TTC549 (cell line): Measurements from ENCODE around the gene KDM4C.
"Not testable (repeated sequence)": the region's sequence is repeated elsewhere in the genome, so short reads cannot be mapped to it uniquely, and the experiment has no call there.

Experiments used
- FAIRE-seq: peaks from 2 replicates; lab custom pipeline; 2012; peaks lifted over from hg19 to GRCh38; lab: Jason Lieb, UNC

KDM4C gene

DNA sequence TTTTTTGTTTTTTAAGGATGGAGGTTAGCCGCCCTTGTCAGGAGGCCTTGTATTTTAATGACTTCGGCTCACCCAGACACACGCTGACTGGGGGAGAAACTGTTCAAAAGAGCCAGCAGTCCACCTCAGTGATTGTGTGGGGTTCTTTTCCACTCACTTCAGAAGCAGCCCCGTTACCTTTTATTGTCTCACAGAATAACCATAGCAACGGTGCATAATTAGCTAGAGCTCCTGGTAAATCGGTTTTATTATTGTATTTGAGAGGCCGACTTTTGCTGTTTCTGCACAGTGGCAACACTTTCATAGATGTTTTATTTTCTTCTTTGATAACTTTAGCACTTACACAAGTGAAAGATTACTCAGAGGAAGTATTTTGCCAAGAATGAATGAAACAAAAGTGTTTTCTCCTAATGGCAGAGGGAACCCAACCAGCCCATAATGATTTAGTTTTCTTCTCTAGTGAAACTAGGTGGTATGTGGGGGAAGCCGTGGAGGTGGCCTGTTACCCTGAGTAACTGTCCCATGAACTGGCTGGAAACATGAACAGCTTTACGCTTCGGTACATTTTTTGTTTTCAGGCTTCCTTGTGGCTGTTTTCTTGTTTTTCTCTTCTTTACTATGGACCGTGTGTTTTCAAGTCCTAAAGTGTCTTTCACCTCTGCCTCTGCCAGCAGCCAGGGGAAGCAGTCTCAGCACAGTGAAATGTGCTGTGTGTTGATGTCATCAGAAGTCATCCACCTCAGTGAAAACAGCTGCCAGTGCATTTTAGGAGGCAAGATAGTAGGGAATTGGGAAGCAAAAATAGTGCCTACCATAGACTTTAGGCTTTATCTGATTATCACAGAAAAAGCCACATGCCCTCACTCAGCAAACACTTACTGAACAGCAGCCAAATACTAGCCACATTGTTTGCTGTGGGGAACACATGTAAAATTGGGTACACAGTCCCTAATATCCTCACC lies 414.7 kb downstream of the KDM4C start:
- no peak for FAIRE-seq

- no peak for FAIRE-seq
Measured at GRCh38 chr9:7173139-7173538, 415.4 kb downstream of the KDM4C start.

GRCh38 chr9:7174301-7174700 lies 416.5 kb downstream of the KDM4C start:
- no peak for FAIRE-seq

- no peak for FAIRE-seq
Measured at GRCh38 chr9:7174884-7175283, 417.1 kb downstream of the KDM4C start.

GRCh38 chr9:7176561-7176960 lies 418.8 kb downstream of the KDM4C start:
- FAIRE-seq: no peak

- FAIRE-seq: no peak
Measured at GRCh38 chr9:7177383-7177782, 419.6 kb downstream of the KDM4C start.

DNA sequence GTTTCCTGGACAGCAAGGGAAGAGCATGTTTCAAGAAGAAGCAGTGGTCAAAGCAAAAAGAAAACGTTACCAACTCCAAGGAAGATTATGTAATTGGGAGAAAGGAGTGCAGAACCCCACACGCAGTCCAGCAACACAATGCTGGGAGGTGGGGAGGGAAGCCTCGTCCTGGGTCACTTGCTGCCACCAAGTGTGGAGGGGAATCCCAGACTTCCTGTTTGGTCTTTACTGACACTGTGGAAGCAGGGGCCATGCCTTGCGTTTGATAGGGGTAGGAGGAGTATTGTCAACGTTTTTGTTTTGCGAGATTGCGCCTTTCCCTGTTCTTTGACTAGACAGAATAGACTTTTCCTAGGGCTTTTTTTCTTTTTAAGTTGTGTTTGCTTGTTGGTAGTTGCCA lies 421.0 kb downstream of the KDM4C start:
- FAIRE-seq: no peak

DNA sequence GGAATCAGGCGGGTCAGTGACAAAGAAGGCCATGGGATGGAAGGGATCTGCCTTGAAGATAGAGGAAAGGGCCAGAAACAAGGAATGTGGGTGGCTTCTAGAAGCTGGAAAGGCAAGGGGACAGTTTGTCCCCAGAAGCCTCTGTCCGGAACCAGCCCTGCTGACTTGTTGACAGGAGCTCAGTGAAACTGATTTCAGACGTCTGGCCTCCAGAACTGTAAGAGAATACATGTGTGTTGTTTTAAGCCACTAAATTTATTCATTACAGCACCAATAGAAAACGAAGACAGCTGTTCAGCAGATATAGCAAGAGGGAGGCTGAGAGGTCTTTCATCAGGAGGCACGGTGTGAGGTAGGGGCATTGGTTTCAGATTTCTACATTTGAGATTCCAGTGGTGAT lies 422.5 kb downstream of the KDM4C start:
- no peak for FAIRE-seq

- not testable (repeated sequence) for FAIRE-seq
Measured at GRCh38 chr9:7183139-7183538, 425.4 kb downstream of the KDM4C start.

DNA sequence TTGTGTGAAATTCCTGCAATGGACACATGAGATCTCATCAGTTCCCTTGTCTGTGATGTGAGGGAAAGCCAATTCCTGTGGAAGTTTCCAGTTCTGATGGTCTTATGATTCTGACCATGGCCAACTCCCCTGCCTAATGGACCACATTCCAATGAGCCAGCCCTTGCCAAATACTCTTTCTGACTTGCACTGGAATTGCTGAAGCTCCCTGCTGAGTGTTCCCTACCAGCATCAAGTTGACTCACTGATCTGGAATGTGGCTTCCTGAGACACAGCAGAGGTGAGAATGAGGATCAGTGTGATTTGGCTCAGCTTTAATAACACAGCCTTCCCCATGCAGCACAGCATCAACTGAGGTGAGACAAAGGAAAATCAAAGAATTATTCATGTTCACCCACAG lies 427.8 kb downstream of the KDM4C start:
- no peak for FAIRE-seq

- FAIRE-seq: no peak
Measured at GRCh38 chr9:7186175-7186574, 428.4 kb downstream of the KDM4C start.

DNA sequence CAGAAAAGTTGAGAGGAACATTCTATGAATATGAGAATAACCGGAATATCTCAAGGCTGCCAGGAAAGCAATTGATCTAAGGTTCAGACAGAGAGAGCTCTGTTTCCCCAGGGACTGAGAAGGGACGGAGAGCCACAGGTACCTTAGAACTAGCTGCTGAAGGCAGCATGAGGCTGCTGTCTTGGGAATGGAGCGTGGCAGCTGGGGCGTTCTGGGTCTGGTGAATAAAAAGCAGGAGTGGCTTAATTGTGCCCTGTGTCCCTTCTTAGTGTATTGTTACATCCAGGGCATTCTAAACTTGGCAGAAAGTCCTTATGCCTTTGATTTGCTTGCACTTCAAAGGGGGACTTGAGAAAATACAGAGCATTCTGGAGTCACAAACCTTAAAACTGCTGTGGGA lies 434.5 kb downstream of the KDM4C start:
- no peak for FAIRE-seq

GRCh38 chr9:7195526-7195925 lies 437.8 kb downstream of the KDM4C start:
- no peak for FAIRE-seq

DNA sequence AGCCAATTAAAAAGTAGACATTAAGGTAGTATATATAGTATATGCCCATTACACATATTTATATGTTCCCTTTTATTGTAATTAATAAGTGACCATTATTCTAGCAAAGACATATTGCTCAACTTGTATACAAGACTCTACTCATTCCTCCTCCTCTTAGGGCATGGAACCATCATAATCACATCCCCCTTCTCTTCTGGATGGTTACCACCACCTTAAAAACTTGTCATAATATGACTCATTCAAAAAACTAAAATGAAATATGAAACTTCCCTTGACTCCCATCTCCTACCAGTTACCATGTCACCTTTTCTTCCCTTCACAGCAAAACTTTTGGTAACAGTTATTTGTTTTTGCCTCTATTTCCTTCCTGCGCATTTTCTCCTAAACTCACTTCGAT lies 438.7 kb downstream of the KDM4C start:
- no peak for FAIRE-seq

GRCh38 chr9:7201196-7201595 lies 443.4 kb downstream of the KDM4C start:
- FAIRE-seq: no peak

DNA sequence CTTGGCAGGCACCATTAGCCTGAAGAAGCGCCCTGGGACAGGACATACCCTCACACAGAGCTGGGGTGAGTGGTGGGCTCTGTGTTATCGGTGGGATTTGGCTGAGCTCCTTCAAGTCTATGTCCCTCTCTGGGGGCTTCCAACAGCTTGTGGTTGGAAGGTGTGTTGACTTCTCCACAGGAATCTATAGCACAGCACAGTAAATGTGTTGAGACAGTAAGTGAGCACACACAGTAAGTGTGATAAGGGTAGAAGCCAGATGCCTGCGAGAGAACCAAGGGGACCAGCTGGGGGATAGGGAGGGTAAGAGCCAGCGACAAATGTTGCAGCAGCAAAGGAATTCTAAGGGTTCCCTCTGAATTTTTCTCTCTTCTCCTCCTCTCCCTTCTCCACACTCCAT lies 448.0 kb downstream of the KDM4C start:
- no peak for FAIRE-seq

DNA sequence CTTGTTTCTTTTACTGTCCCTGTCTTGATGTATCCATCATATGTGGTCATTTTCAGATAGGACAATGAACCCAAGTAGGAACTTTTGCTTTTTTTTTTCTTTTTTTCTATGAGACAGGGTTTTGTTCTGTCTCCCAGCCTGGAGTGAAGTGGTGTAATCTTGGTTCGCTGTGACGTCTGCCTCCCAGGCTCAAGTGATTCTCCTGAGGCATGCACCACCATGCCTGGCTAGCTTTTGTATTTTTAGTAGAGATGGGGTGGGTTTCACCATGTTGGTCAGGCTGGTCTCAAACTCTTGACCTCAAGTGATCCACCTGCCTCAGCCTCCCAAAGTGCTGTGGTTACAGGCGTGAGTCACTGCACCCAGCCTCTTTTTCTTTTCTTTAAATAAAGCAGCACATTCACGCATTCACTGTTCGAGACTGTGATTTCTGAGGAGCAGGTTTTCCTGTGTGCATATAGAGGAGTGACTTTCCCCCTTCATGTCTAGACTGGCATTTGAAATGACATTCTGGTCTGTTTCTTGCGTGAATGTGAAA lies 448.5 kb downstream of the KDM4C start:
- no peak for FAIRE-seq

- no peak for FAIRE-seq
Measured at GRCh38 chr9:7209016-7209715, 451.4 kb downstream of the KDM4C start.

- no peak for FAIRE-seq
Measured at GRCh38 chr9:7209990-7210389, 452.2 kb downstream of the KDM4C start.

GRCh38 chr9:7210854-7211637 lies 453.3 kb downstream of the KDM4C start:
- FAIRE-seq: no peak

DNA sequence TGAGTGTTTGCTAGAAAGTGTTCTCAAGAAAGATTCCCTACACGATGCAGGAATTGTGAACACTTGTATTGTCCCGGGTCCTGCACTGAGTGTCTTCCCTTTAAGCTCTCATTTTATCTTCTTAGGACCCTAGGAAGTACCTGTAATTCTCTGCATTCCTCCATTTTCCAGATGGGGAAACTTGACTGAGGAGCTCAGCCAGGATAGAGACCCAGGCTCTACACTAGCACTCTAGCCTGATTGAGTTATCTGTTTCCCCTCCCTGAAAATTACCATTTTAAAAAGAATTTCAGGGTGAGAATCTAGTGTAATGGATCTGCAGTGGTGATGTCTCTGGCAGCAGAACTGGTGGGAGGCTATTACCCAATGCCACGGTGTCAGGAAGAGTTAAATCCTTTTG lies 453.9 kb downstream of the KDM4C start:
- FAIRE-seq: no peak

GRCh38 chr9:7212101-7212500 lies 454.3 kb downstream of the KDM4C start:
- FAIRE-seq: no peak
